ENCODE data around the gene ECM2. TPM values are rescaled to one million over a fixed set of nuclear protein-coding genes. Genes with fewer than 3 reads are reported as not detected.

ECM2 gene
- polyA plus RNA-seq, 4 donors, result 1.9 to 6.0 (median 2.6) TPM

DNA sequence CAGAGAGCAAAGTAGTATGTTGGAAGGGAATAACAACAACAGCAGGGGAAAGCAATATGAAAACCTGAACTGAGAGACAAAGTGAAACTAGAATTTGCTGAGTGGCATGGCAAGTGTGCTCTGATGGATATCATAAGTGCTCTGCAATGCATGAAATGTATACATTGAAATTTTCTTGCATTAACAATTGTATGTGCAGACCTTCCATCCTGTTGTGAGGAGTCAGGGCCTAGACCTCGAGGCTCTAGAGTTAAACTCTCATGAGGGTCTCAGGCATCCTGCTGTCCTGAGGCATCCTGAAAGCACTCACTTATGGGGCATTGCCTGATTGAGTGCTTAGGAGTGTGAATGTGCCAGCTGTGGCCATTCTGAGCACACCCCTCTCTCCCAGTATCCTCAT lies 1.1 kb downstream of the ECM2 start:
- Histone ChIP-seq H3K4me3 (ENCODE audit: low read depth in 1 of 3, low read length in 3 of 3) (peak overlapping the region in 1 of 3 donors; percentile 39), H3K27me3 (ENCODE audit: control insufficient read depth in 3 of 3, insufficient read depth in 3 of 3, low read length in 3 of 3) (no peaks in the 10 kb centered on the region), H3K36me3 (ENCODE audit: control insufficient read depth in 3 of 3, insufficient read depth in 2 of 3, low read depth in 1 of 3, low read length in 3 of 3) (no peaks in the 10 kb centered on the region), H3K27ac (ENCODE audit: low read depth in 1 of 3, low read length in 2 of 3) (peak overlapping the region; percentile 18 to 89 (median 62)), H3K9me3 (ENCODE audit: control insufficient read depth in 2 of 2, insufficient read depth in 1 of 2, low read depth in 1 of 2, low read length in 1 of 2) (no peaks in the 10 kb centered on the region), H3K4me1 (ENCODE audit: control insufficient read depth in 3 of 3, insufficient read depth in 2 of 3, low read depth in 1 of 3, low read length in 2 of 3) (peaks cover 0 to 18% (median 0%) of the 10 kb centered on the region in 3 donors)
- WGBS, 3 donors, result 19 to 29% (median 20%) methylated on average over 1 of the region's 1 CpG
- FAIRE-seq (no peak), DNase-seq (peak; percentile 46 to 57)

- Histone ChIP-seq H3K9me3 (ENCODE audit: control insufficient read depth in 2 of 2, insufficient read depth in 1 of 2, low read depth in 1 of 2, low read length in 1 of 2) (no peaks in the 10 kb centered on the region), H3K27me3 (ENCODE audit: control insufficient read depth in 3 of 3, insufficient read depth in 3 of 3, low read length in 3 of 3) (no peaks in the 10 kb centered on the region), H3K4me1 (ENCODE audit: control insufficient read depth in 3 of 3, insufficient read depth in 2 of 3, low read depth in 1 of 3, low read length in 2 of 3) (peaks cover 0 to 18% (median 0%) of the 10 kb centered on the region in 3 donors), H3K27ac (ENCODE audit: low read depth in 1 of 3, low read length in 2 of 3) (peak overlapping the region in 2 of 3 donors; percentile 62 to 89), H3K4me3 (ENCODE audit: low read depth in 1 of 3, low read length in 3 of 3) (peak overlapping the region in 1 of 3 donors; percentile 39), H3K36me3 (ENCODE audit: control insufficient read depth in 3 of 3, insufficient read depth in 2 of 3, low read depth in 1 of 3, low read length in 3 of 3) (no peaks in the 10 kb centered on the region)
- no peak for FAIRE-seq
- DNase-seq, result peak; percentile 41 to 51
- 40 to 67% (median 42%) methylated on average over 3 of the region's 3 CpGs for WGBS, 3 donors
These were observed 1.6 kb downstream of the ECM2 start for GRCh38 chr9:92534204-92534603.

- FAIRE-seq (peak; percentile 15), DNase-seq (no peak)
- Histone ChIP-seq H3K4me3 (ENCODE audit: low read depth in 1 of 3, low read length in 3 of 3) (no peak overlapping the region), H3K4me1 (ENCODE audit: control insufficient read depth in 3 of 3, insufficient read depth in 2 of 3, low read depth in 1 of 3, low read length in 2 of 3) (peaks cover 0 to 6% (median 0%) of the 10 kb centered on the region in 3 donors), H3K9me3 (ENCODE audit: control insufficient read depth in 2 of 2, insufficient read depth in 1 of 2, low read depth in 1 of 2, low read length in 1 of 2) (no peaks in the 10 kb centered on the region), H3K36me3 (ENCODE audit: control insufficient read depth in 3 of 3, insufficient read depth in 2 of 3, low read depth in 1 of 3, low read length in 3 of 3) (no peaks in the 10 kb centered on the region), H3K27ac (ENCODE audit: low read depth in 1 of 3, low read length in 2 of 3) (no peak overlapping the region), H3K27me3 (ENCODE audit: control insufficient read depth in 3 of 3, insufficient read depth in 3 of 3, low read length in 3 of 3) (no peaks in the 10 kb centered on the region)
These were observed 4.9 kb downstream of the ECM2 start for GRCh38 chr9:92530893-92531292.

DNA sequence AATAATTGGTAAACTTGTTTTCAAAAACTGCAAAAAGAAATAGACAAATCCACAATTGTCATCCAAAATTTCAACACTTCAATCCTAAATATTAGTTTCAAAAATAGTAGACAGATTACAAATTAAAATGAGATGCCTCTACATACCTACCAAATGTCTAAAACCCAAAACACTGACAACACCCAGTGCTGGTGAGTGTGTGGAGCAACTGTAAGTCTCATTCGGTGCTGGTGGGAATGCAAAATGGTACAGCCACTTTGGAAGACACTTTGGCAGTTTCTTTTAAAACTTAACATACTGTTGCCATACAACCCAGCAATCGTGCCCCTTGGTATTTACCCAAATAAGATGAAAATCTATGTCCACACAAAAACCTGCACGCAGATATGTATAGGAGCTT lies 6.7 kb downstream of the ECM2 start:
- no peaks in the 10 kb centered on the region for H3K9me3 ChIP-seq (ENCODE audit: control insufficient read depth in 2 of 2, insufficient read depth in 1 of 2, low read depth in 1 of 2, low read length in 1 of 2)
- H3K4me3 ChIP-seq (ENCODE audit: low read depth in 1 of 3, low read length in 3 of 3), result no peak overlapping the region
- no peaks in the 10 kb centered on the region for H3K36me3 ChIP-seq (ENCODE audit: control insufficient read depth in 3 of 3, insufficient read depth in 2 of 3, low read depth in 1 of 3, low read length in 3 of 3)
- no peaks in the 10 kb centered on the region for H3K4me1 ChIP-seq (ENCODE audit: control insufficient read depth in 3 of 3, insufficient read depth in 2 of 3, low read depth in 1 of 3, low read length in 2 of 3)
- H3K27me3 ChIP-seq (ENCODE audit: control insufficient read depth in 3 of 3, insufficient read depth in 3 of 3, low read length in 3 of 3), result no peaks in the 10 kb centered on the region
- no peak for DNase-seq
- FAIRE-seq, result no peak
- H3K27ac ChIP-seq (ENCODE audit: low read depth in 1 of 3, low read length in 2 of 3), result no peak overlapping the region
- 92 to 97% (median 95%) methylated on average over 3 of the region's 3 CpGs for WGBS, 3 donors

GRCh38 chr9:92528522-92528849 lies 7.3 kb downstream of the ECM2 start:
- DNase-seq (no peak), FAIRE-seq (no peak)
- Histone ChIP-seq H3K27me3 (ENCODE audit: control insufficient read depth in 3 of 3, insufficient read depth in 3 of 3, low read length in 3 of 3) (no peaks in the 10 kb centered on the region), H3K27ac (ENCODE audit: low read depth in 1 of 3, low read length in 2 of 3) (no peak overlapping the region), H3K4me3 (ENCODE audit: low read depth in 1 of 3, low read length in 3 of 3) (no peak overlapping the region), H3K4me1 (ENCODE audit: control insufficient read depth in 3 of 3, insufficient read depth in 2 of 3, low read depth in 1 of 3, low read length in 2 of 3) (no peaks in the 10 kb centered on the region), H3K9me3 (ENCODE audit: control insufficient read depth in 2 of 2, insufficient read depth in 1 of 2, low read depth in 1 of 2, low read length in 1 of 2) (no peaks in the 10 kb centered on the region), H3K36me3 (ENCODE audit: control insufficient read depth in 3 of 3, insufficient read depth in 2 of 3, low read depth in 1 of 3, low read length in 3 of 3) (no peaks in the 10 kb centered on the region)
- 93 to 100% (median 100%) methylated on average over 1 of the region's 1 CpG for WGBS, 3 donors

GRCh38 chr9:92527832-92528521 lies 7.8 kb downstream of the ECM2 start:
- peak in 1 of 2 donors; percentile 50 for DNase-seq
- 89 to 97% (median 95%) methylated on average over 4 of the region's 4 CpGs for WGBS, 3 donors
- FAIRE-seq, result no peak

GRCh38 chr9:92527291-92527828 lies 8.4 kb downstream of the ECM2 start:
- no peak for FAIRE-seq
- WGBS, 3 donors, result 78 to 91% (median 91%) methylated on average over 2 of the region's 2 CpGs
- H3K27me3 ChIP-seq (ENCODE audit: control insufficient read depth in 3 of 3, insufficient read depth in 3 of 3, low read length in 3 of 3), result no peaks in the 10 kb centered on the region

More at GRCh38 chr9:92527832-92528521, 7.8 kb downstream of the ECM2 start:
- no peak overlapping the region for H3K4me3 ChIP-seq (ENCODE audit: low read depth in 1 of 3, low read length in 3 of 3)
- H3K27me3 ChIP-seq (ENCODE audit: control insufficient read depth in 3 of 3, insufficient read depth in 3 of 3, low read length in 3 of 3), result no peaks in the 10 kb centered on the region
- no peak overlapping the region for H3K27ac ChIP-seq (ENCODE audit: low read depth in 1 of 3, low read length in 2 of 3)
- no peaks in the 10 kb centered on the region for H3K36me3 ChIP-seq (ENCODE audit: control insufficient read depth in 3 of 3, insufficient read depth in 2 of 3, low read depth in 1 of 3, low read length in 3 of 3)
- H3K4me1 ChIP-seq (ENCODE audit: control insufficient read depth in 3 of 3, insufficient read depth in 2 of 3, low read depth in 1 of 3, low read length in 2 of 3), result no peaks in the 10 kb centered on the region
- H3K9me3 ChIP-seq (ENCODE audit: control insufficient read depth in 2 of 2, insufficient read depth in 1 of 2, low read depth in 1 of 2, low read length in 1 of 2), result no peaks in the 10 kb centered on the region

GRCh38 chr9:92525306-92525705 lies 10.5 kb downstream of the ECM2 start:
- no peak for FAIRE-seq
- Histone ChIP-seq H3K36me3 (ENCODE audit: control insufficient read depth in 3 of 3, insufficient read depth in 2 of 3, low read depth in 1 of 3, low read length in 3 of 3) (no peaks in the 10 kb centered on the region), H3K27me3 (ENCODE audit: control insufficient read depth in 3 of 3, insufficient read depth in 3 of 3, low read length in 3 of 3) (no peaks in the 10 kb centered on the region), H3K9me3 (ENCODE audit: control insufficient read depth in 2 of 2, insufficient read depth in 1 of 2, low read depth in 1 of 2, low read length in 1 of 2) (no peaks in the 10 kb centered on the region), H3K27ac (ENCODE audit: low read depth in 1 of 3, low read length in 2 of 3) (no peak overlapping the region), H3K4me1 (ENCODE audit: control insufficient read depth in 3 of 3, insufficient read depth in 2 of 3, low read depth in 1 of 3, low read length in 2 of 3) (no peaks in the 10 kb centered on the region), H3K4me3 (ENCODE audit: low read depth in 1 of 3, low read length in 3 of 3) (no peak overlapping the region)
- DNase-seq, result no peak
- WGBS, 3 donors, result 92 to 96% (median 94%) methylated on average over 5 of the region's 5 CpGs

More at GRCh38 chr9:92527291-92527828, 8.4 kb downstream of the ECM2 start:
- H3K27ac ChIP-seq (ENCODE audit: low read depth in 1 of 3, low read length in 2 of 3), result no peak overlapping the region
- H3K4me3 ChIP-seq (ENCODE audit: low read depth in 1 of 3, low read length in 3 of 3), result no peak overlapping the region
- no peaks in the 10 kb centered on the region for H3K9me3 ChIP-seq (ENCODE audit: control insufficient read depth in 2 of 2, insufficient read depth in 1 of 2, low read depth in 1 of 2, low read length in 1 of 2)
- H3K36me3 ChIP-seq (ENCODE audit: control insufficient read depth in 3 of 3, insufficient read depth in 2 of 3, low read depth in 1 of 3, low read length in 3 of 3), result no peaks in the 10 kb centered on the region
- H3K4me1 ChIP-seq (ENCODE audit: control insufficient read depth in 3 of 3, insufficient read depth in 2 of 3, low read depth in 1 of 3, low read length in 2 of 3), result no peaks in the 10 kb centered on the region
- no peak for DNase-seq

DNA sequence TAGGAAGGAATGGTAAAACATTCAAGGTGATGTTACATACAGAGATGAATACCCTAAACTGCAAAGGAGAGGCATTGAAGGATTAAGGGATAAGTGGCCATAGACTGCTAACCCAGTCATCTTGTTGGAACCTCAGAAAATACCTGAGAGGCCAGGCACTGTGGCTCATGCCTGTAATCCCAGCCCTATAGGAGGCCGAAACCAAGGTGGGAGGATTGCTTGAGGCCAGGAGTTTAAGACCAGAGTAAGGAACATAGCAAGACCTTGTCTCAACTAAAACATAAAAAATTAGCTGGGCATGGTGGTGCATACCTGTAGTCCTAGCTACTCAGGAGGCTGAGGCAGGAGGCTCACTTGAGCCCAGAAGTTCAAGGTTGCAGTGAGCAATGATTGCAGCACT lies 10.9 kb downstream of the ECM2 start:
- Histone ChIP-seq H3K9me3 (ENCODE audit: control insufficient read depth in 2 of 2, insufficient read depth in 1 of 2, low read depth in 1 of 2, low read length in 1 of 2) (no peaks in the 10 kb centered on the region), H3K27me3 (ENCODE audit: control insufficient read depth in 3 of 3, insufficient read depth in 3 of 3, low read length in 3 of 3) (no peaks in the 10 kb centered on the region), H3K27ac (ENCODE audit: low read depth in 1 of 3, low read length in 2 of 3) (no peak overlapping the region), H3K36me3 (ENCODE audit: control insufficient read depth in 3 of 3, insufficient read depth in 2 of 3, low read depth in 1 of 3, low read length in 3 of 3) (no peaks in the 10 kb centered on the region), H3K4me1 (ENCODE audit: control insufficient read depth in 3 of 3, insufficient read depth in 2 of 3, low read depth in 1 of 3, low read length in 2 of 3) (no peaks in the 10 kb centered on the region), H3K4me3 (ENCODE audit: low read depth in 1 of 3, low read length in 3 of 3) (no peak overlapping the region)
- FAIRE-seq (no peak), DNase-seq (no peak)
- WGBS, 3 donors, result 95 to 100% (median 100%) methylated on average over 1 of the region's 1 CpG
